PC-3 (cell line): ENCODE measurements around the gene CGRRF1. TPM values are rescaled to one million over a fixed set of nuclear protein-coding genes. Genes with fewer than 3 reads are reported as not detected.

Source experiments
- ATAC-seq: fragments of 200-7000 bp; cut with Tn5 transposase; 2 replicates; pipeline ENCODE4 v1.9.1; 2020; ENCODE audit warnings: mild to moderate bottlenecking, moderate library complexity
- BruUV-seq: library from RNA; stranded (reverse); fragments of 400-500 nt; replicated peaks from 2 replicates; lab custom pipeline; 2021; lab: Mats Ljungman, UMichigan
- CTCF ChIA-PET: fragments of 300-600 bp; sonication (Branson Sonifier 250); formaldehyde crosslinking; loops from one replicate; lab custom pipeline; 2022; ENCODE audit warnings: antibody characterized with exemption; lab: Charles Lee
- POLR2A ChIA-PET: fragments of 300-600 bp; sonication (Branson Sonifier 250); formaldehyde crosslinking; loops from one replicate; lab custom pipeline; 2022; ENCODE audit warnings: antibody characterized with exemption; ENCODE audit not compliant: unreplicated experiment; lab: Charles Lee
- DNase-seq: peaks from one replicate; pipeline ENCODE4 v3.0.0-alpha.2; 2015
- H2AFZ ChIP-seq: fragments of 300-600 bp; sonication (generic); 2 replicates; pipeline ENCODE4 v1.6.0; 2016; ENCODE audit warnings: antibody characterized with exemption, low read length
- H3F3A ChIP-seq: fragments of 300-600 bp; sonication (generic); one replicate; pipeline ENCODE4 v1.6.0; 2017; ENCODE audit warnings: antibody characterized with exemption, low read length, control low read depth, mild to moderate bottlenecking; ENCODE audit not compliant: unreplicated experiment
- H3K27ac ChIP-seq: fragments of 300-600 bp; sonication (generic); 2 replicates; pipeline ENCODE4 v1.5.1; 2016; ENCODE audit warnings: mild to moderate bottlenecking, low read length
- H3K27me3 ChIP-seq: fragments of 300-600 bp; sonication (generic); 2 replicates; pipeline ENCODE4 v1.6.1; 2016; ENCODE audit warnings: low read length, mixed read lengths
- H3K36me3 ChIP-seq: fragments of 300-600 bp; sonication (generic); 2 replicates; pipeline ENCODE4 v1.6.1; 2016; ENCODE audit warnings: low read depth, mixed run types, low read length, mixed read lengths
- H3K4me1 ChIP-seq: fragments of 300-600 bp; sonication (generic); 2 replicates; pipeline ENCODE4 v1.5.1; 2016; ENCODE audit warnings: low read length; ENCODE audit not compliant: insufficient read depth
- H3K4me2 ChIP-seq: fragments of 300-600 bp; sonication (generic); 2 replicates; pipeline ENCODE4 v1.6.0; 2016; ENCODE audit warnings: low read length
- H3K4me3 ChIP-seq: fragments of 300-600 bp; sonication (generic); 2 replicates; pipeline ENCODE4 v1.5.1; 2016; ENCODE audit warnings: mild to moderate bottlenecking, low read length, mixed read lengths
- H3K79me2 ChIP-seq: fragments of 300-600 bp; sonication (generic); 2 replicates; pipeline ENCODE4 v1.6.1; 2017; ENCODE audit warnings: low read length, mixed read lengths
- H3K9ac ChIP-seq: fragments of 300-600 bp; sonication (generic); 2 replicates; pipeline ENCODE4 v1.6.0; 2016; ENCODE audit warnings: mild to moderate bottlenecking, low read length
- H3K9me2 ChIP-seq: fragments of 300-600 bp; sonication (generic); replicated peaks from 2 replicates; pipeline ENCODE4 v1.6.1; 2016; ENCODE audit warnings: mixed run types, low read length, mixed read lengths
- H3K9me3 ChIP-seq: fragments of 300-600 bp; sonication (generic); 2 replicates; pipeline ENCODE4 v1.6.1; 2016; ENCODE audit warnings: low read length, mixed read lengths
- H4K20me1 ChIP-seq: fragments of 300-600 bp; sonication (generic); 2 replicates; pipeline ENCODE4 v1.6.1; 2016; ENCODE audit warnings: low read length, mixed read lengths
- CTCF ChIP-seq: fragments of 300-600 bp; sonication (generic); conservative IDR thresholded peaks from 2 replicates; pipeline ENCODE4 v1.5.1; 2017; ENCODE audit warnings: antibody characterized with exemption, low read depth, mild to moderate bottlenecking, low read length
- EZH2 ChIP-seq: fragments of 300-600 bp; sonication (generic); IDR thresholded peaks from one replicate; pipeline ENCODE4 v1.6.1; 2017; ENCODE audit warnings: antibody characterized with exemption, mild to moderate bottlenecking, low read length; ENCODE audit not compliant: unreplicated experiment
- EZH2phosphoT487 ChIP-seq: fragments of 300-600 bp; sonication (generic); IDR thresholded peaks from 2 replicates; pipeline ENCODE4 v1.6.1; 2018; ENCODE audit warnings: mild to moderate bottlenecking, antibody characterized with exemption, low read length, borderline replicate concordance
- intact Hi-C: fragments of 100-400 bp; cut with micrococcal nuclease; formaldehyde crosslinking; loops from 2 replicates; pipeline ENCODE4 v1.9.0; 2023
- total RNA-seq: library from RNA; depleted of rRNA; stranded (reverse); fragments of >200 nt; gene quantifications from 2 replicates; pipeline ENCODE4 v1.2.3, GENCODE V29; 2014

The CGRRF1 gene
- total RNA-seq, 1 experiment from 2014 or later, result 31.3 TPM

- peak overlapping the region; percentile 36 for H3K4me3 ChIP-seq
- BruUV-seq, result no TSS peak
- ATAC-seq (peak; percentile 72), DNase-seq (peak; percentile 95)
- peaks cover 32% of the 10 kb centered on the region for H3K36me3 ChIP-seq
- ChIA-PET CTCF (interaction anchor here (0.6 to 1.0 kb wide), 2 partner anchors 34 to 115 kb away, joined by 3 to 16 read pairs; no protein-coding TSS in a partner anchor), POLR2A (interaction anchor here (0.6 kb wide), 1 partner anchor 92 kb away, joined by 3 read pairs; no protein-coding TSS in a partner anchor)
- no peak for TF ChIP-seq EZH2phosphoT487
- TF ChIP-seq CTCF, result peak; percentile 42; the same call in 1 of the 2 replicates
- TF ChIP-seq EZH2, result no peak
- peak overlapping the region; percentile 70 for H3K27ac ChIP-seq
- H3K9me2 ChIP-seq, result no peaks in the 10 kb centered on the region
- H3K9me3 ChIP-seq, result no peaks in the 10 kb centered on the region
- no peaks in the 10 kb centered on the region for H3K27me3 ChIP-seq
- H4K20me1 ChIP-seq, result peaks cover 11% of the 10 kb centered on the region; the same call in 1 of the 2 replicates
- peak overlapping the region; percentile 66 for H3K4me2 ChIP-seq
- intact Hi-C loops, result loop anchor here (2.0 kb wide), 1 partner anchor 40 kb away; the partner anchor contains the start of gene CNIH1
- peaks cover 24% of the 10 kb centered on the region for H3F3A ChIP-seq
- peak overlapping the region; percentile 2; the same call in 1 of the 2 replicates for H3K9ac ChIP-seq
- peaks cover 44% of the 10 kb centered on the region for H3K79me2 ChIP-seq
- peaks cover 53% of the 10 kb centered on the region for H3K4me1 ChIP-seq
- no peak overlapping the region for H2AFZ ChIP-seq
These were observed 28.7 kb upstream of the CGRRF1 start for GRCh38 chr14:54480830-54481562.

- TF ChIP-seq EZH2phosphoT487, result no peak
- TF ChIP-seq CTCF, result no peak
- no peak for TF ChIP-seq EZH2
- H3K4me3 ChIP-seq, result peak overlapping the region; percentile 36
- H3K9me3 ChIP-seq, result no peaks in the 10 kb centered on the region
- peaks cover 11% of the 10 kb centered on the region; the same call in 1 of the 2 replicates for H4K20me1 ChIP-seq
- no peaks in the 10 kb centered on the region for H3K27me3 ChIP-seq
- H3K27ac ChIP-seq, result peak overlapping the region; percentile 70
- peak overlapping the region; percentile 2; the same call in 1 of the 2 replicates for H3K9ac ChIP-seq
- H3F3A ChIP-seq, result peaks cover 24% of the 10 kb centered on the region
- H2AFZ ChIP-seq, result no peak overlapping the region
- peak; percentile 71 for ATAC-seq
- CTCF ChIA-PET, result interaction anchor here (0.6 kb wide), 1 partner anchor 116 kb away, joined by 3 read pairs; no protein-coding TSS in a partner anchor
- intact Hi-C loops, result loop anchor here (2.0 kb wide), 1 partner anchor 41 kb away; the partner anchor contains the start of gene CNIH1
- POLR2A ChIA-PET, result no interaction called here
- peak overlapping the region; percentile 66 for H3K4me2 ChIP-seq
- H3K36me3 ChIP-seq, result peaks cover 32% of the 10 kb centered on the region
- H3K9me2 ChIP-seq, result no peaks in the 10 kb centered on the region
- H3K79me2 ChIP-seq, result peaks cover 51% of the 10 kb centered on the region
- DNase-seq, result peak; percentile 85
- H3K4me1 ChIP-seq, result peaks cover 55% of the 10 kb centered on the region
- TSS peak; percentile 76 for BruUV-seq
These were observed 28.0 kb upstream of the CGRRF1 start for GRCh38 chr14:54481695-54482094.
